ENCODE measurements around the gene PCSK6. TPM values are rescaled to one million over a fixed set of nuclear protein-coding genes. Genes with fewer than 3 reads are reported as not detected.
"Not testable (repeated sequence)": the region's sequence is repeated elsewhere in the genome, so short reads cannot be mapped to it uniquely, and the experiment has no call there.

Gene PCSK6
- total RNA-seq, 1 donor from 2014 or later: 1.8 TPM

DNA sequence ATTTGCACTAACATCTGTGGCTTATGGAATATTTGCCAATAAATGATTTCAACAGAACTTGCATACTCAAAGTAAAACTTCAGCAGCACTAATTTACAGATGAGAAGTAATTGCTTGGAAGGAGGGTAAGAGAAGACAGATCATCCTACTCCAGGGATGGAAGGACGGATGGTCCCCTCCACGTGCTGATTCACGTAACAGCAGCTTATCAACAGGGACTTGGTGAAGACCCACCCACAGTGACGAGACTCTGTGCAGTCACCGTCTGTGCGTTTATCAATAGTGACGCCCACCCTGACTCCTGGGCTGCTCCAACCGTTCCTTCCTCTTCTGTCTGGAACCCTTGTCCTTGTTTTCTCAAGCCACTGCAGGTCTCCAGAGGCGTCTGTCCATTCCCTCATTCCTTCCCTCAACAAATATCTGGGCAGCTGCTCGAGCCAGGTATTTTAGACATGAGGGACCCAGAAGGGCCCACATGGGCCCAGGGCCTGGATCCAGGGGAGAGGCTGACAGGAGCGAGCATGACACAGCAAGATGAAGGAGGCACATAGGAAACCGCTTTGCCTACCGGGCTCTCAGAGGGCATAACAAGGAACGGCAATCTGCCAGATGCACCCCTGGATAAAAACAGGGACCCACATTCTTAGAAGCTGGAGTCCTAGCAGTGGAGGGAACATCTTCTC lies 33.3 kb downstream of the PCSK6 start:
- H3K27me3 Mint-ChIP-seq: peaks cover 47% of the 10 kb centered on the region
- H3K36me3 Mint-ChIP-seq (ENCODE audit: insufficient read depth): no peaks in the 10 kb centered on the region
- no peak overlapping the region for H3K4me3 Mint-ChIP-seq (ENCODE audit: low read depth)
- TF ChIP-seq, protein P1, sequence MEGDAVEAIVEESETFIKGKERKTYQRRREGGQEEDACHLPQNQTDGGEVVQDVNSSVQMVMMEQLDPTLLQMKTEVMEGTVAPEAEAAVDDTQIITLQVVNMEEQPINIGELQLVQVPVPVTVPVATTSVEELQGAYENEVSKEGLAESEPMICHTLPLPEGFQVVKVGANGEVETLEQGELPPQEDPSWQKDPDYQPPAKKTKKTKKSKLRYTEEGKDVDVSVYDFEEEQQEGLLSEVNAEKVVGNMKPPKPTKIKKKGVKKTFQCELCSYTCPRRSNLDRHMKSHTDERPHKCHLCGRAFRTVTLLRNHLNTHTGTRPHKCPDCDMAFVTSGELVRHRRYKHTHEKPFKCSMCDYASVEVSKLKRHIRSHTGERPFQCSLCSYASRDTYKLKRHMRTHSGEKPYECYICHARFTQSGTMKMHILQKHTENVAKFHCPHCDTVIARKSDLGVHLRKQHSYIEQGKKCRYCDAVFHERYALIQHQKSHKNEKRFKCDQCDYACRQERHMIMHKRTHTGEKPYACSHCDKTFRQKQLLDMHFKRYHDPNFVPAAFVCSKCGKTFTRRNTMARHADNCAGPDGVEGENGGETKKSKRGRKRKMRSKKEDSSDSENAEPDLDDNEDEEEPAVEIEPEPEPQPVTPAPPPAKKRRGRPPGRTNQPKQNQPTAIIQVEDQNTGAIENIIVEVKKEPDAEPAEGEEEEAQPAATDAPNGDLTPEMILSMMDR (IDR thresholded peaks at IDR 0.05; ENCODE audit: unreplicated experiment): no peak
- no peak for DNase-seq (ENCODE audit: low spot score, unreplicated experiment)
- H3K4me1 Mint-ChIP-seq (ENCODE audit: low read depth): peaks cover 19% of the 10 kb centered on the region
- no peaks in the 10 kb centered on the region for H3K9me3 Mint-ChIP-seq (ENCODE audit: low read depth)
- H3K27ac Mint-ChIP-seq: no peak overlapping the region

DNA sequence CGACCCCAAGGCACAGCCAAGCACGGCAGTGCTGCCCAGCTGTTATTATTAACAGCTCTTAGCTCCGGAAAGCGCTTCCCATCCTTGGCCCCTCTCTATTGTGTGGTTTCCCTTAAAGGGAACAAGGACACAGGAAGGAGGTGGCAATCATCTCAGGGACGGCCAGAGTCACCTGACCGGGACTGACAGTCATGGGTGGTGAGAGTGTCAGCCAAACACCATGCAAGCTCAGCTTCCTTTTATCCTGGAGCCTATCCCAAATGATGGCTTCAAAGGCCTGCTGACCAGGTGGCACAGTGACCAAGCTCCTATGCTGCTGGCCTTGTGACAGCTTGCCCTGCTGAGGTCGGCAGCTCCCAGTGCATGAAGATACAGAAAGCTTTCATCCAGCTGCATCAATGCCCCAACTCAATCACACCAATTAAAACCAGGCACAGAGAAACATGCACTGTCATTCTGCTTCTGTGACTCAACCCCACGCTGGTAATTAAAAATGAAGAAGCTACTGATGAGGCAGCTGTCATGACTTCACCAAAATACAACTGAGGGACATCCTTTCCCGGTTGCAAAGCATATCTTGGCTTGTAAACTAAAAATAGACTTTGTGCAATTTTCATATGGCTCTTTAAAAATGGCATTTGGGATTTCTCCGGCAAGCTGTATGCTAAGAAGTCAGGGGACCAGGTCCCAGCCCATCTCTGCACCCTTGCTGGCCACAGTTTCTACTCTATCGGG lies 34.0 kb downstream of the PCSK6 start:
- Mint-ChIP-seq H3K4me1 (ENCODE audit: low read depth) (peaks cover 23% of the 10 kb centered on the region), H3K27me3 (peaks cover 43% of the 10 kb centered on the region), H3K36me3 (ENCODE audit: insufficient read depth) (no peaks in the 10 kb centered on the region), H3K27ac (no peak overlapping the region), H3K9me3 (ENCODE audit: low read depth) (no peaks in the 10 kb centered on the region), H3K4me3 (ENCODE audit: low read depth) (no peak overlapping the region)
- DNase-seq (ENCODE audit: low spot score, unreplicated experiment): no peak
- TF ChIP-seq, protein P1 (IDR thresholded peaks at IDR 0.05; ENCODE audit: unreplicated experiment): no peak

DNA sequence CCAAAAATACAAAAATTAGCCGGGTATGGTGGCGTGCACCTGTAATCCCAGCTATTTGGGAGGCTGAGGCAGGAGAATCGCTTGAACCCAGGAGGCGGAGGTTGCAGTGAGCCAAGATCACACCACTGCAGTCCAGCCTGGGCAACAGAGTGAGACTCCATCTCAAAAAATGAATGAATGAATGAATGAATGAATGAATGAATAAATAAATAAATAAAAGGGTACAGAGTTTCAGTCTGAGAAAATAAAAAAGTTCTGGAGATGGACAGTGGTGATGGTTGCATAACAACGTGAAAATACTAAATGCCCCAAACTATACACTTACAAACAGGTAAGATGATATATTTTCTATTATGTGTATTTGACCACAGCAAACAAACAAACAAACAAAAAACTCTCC lies 34.7 kb downstream of the PCSK6 start:
- not testable (repeated sequence) for H3K36me3 Mint-ChIP-seq (ENCODE audit: insufficient read depth); H3K9me3 Mint-ChIP-seq (ENCODE audit: low read depth); DNase-seq (ENCODE audit: low spot score, unreplicated experiment); H3K4me3 Mint-ChIP-seq (ENCODE audit: low read depth); H3K27ac Mint-ChIP-seq
- H3K4me1 Mint-ChIP-seq (ENCODE audit: low read depth): peaks cover 24% of the 10 kb centered on the region
- H3K27me3 Mint-ChIP-seq: peaks cover 39% of the 10 kb centered on the region

DNA sequence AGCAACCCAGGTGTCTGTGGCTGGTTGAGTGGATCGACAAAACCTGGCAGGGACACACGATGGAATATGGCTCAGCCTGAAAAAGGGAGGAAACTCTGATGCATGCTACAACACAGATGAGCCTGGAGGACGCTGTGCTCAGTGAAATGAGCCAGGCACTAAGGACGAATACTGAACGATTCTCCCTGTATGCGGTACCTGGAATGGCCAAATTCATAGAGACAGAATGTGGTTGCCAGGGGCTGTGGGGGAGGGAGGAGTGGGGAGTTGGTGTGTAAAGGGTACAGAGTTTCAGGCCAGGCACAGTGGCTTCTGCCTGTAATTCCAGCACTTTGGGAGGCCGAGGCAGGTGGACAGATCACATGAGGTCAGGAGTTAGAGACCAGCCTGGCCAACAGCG lies 35.1 kb downstream of the PCSK6 start:
- DNase-seq (ENCODE audit: low spot score, unreplicated experiment): no peak
- H3K27ac Mint-ChIP-seq: no peak overlapping the region
- TF ChIP-seq, protein P1 (IDR thresholded peaks at IDR 0.05; ENCODE audit: unreplicated experiment): no peak
- H3K9me3 Mint-ChIP-seq (ENCODE audit: low read depth): no peaks in the 10 kb centered on the region
- H3K27me3 Mint-ChIP-seq: peaks cover 38% of the 10 kb centered on the region
- peaks cover 24% of the 10 kb centered on the region for H3K4me1 Mint-ChIP-seq (ENCODE audit: low read depth)
- no peak overlapping the region for H3K4me3 Mint-ChIP-seq (ENCODE audit: low read depth)
- H3K36me3 Mint-ChIP-seq (ENCODE audit: insufficient read depth): no peaks in the 10 kb centered on the region

DNA sequence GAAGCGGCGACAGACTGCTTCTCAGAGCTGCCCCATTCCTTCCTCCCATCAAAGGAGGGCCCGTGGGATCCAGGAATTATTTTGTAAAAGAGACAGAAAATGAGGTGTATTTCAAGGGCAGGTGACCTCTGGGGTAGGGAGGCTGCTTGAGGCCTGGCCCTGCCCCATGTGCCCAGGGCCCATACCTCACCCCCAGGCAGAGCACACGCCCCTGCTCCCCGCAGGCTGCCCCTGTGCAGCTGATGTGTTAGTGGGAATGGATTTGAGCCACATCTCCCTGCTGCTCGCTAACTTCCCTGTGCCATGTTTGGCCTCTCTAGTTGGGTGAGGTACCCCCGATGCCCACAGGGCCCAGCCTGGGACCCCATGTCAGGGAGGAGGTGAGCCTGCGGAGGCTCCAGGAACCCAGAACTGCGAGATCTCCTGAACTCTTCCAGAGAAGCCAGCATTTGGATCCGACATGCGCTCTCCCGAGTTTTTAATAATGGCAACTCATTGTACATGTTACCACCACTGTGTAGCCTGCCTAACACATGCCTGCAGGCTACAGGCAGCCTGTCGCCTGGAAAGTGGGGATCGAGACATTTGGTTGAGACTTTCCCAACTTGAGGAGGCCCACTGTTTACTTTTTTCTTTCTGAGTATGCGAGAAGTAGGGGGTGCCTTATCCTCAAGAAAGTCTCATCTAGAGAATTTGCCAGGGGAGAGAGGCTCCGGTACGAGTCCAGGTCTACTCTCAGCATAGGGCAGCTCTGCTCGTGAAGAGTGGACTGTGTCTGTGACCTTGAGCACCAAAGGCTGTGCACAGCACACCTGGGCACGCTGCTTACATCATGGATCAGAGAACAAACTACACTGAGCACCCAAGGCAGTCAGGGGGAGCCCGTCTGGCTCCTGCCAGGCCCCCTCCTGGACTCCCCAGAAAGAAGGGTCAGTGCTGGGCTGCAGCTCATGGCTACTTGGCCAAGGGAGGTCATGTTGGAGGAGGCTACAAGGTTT lies 36.1 kb downstream of the PCSK6 start:
- Mint-ChIP-seq H3K4me3 (ENCODE audit: low read depth) (no peak overlapping the region), H3K27ac (no peak overlapping the region)
- TF ChIP-seq, protein P1 (IDR thresholded peaks at IDR 0.05; ENCODE audit: unreplicated experiment): no peak

More for the DNA sequence above, 36.1 kb downstream of the PCSK6 start:
- Mint-ChIP-seq H3K27me3 (peaks cover 30% of the 10 kb centered on the region), H3K9me3 (ENCODE audit: low read depth) (no peaks in the 10 kb centered on the region), H3K4me1 (ENCODE audit: low read depth) (peaks cover 20% of the 10 kb centered on the region), H3K36me3 (ENCODE audit: insufficient read depth) (no peaks in the 10 kb centered on the region)
- DNase-seq (ENCODE audit: low spot score, unreplicated experiment): no peak

Measured in progenitor cell of endocrine pancreas (in vitro differentiated cells).